B cell (primary cell): ENCODE results near the gene SLC12A6. TPM values are rescaled to one million over a fixed set of nuclear protein-coding genes. Genes with fewer than 3 reads are reported as not detected.
"Not testable (repeated sequence)": the region's sequence is repeated elsewhere in the genome, so short reads cannot be mapped to it uniquely, and the experiment has no call there.

ENCODE experiments used
- ATAC-seq: fragments of 200-7000 bp; cut with Tn5 transposase; one replicate; pipeline ENCODE4 v1.10.0; 2021; ENCODE audit warnings: low read depth, mild to moderate bottlenecking, moderate number of reproducible peaks, moderate library complexity
- CTCF ChIA-PET: fragments of 350-600 bp; sonication (Branson Sonifier 250); formaldehyde crosslinking; loops from one replicate; lab custom pipeline; 2021; ENCODE audit warnings: antibody characterized with exemption, inconsistent platforms; lab: Charles Lee
- POLR2A ChIA-PET: fragments of 350-600 bp; sonication (Branson Sonifier 250); formaldehyde crosslinking; loops from one replicate; lab custom pipeline; 2021; ENCODE audit warnings: antibody characterized with exemption; lab: Charles Lee
- DNase-seq: peaks from one replicate; pipeline ENCODE4 v3.0.0; 2013
- H2AFZ ChIP-seq: 2 replicates; pipeline ENCODE4 v1.6.1; 2012; ENCODE audit warnings: mild to moderate bottlenecking, low read depth, low read length; ENCODE audit not compliant: insufficient read depth, poor library complexity, severe bottlenecking
- H3K27ac ChIP-seq, 2 donors: 1 replicate in 1 of 2; 2 replicates in 1 of 2; pipeline ENCODE4 v1.5.1; 2012 to 2013; ENCODE audit warnings: low read length in 2 of 2, mild to moderate bottlenecking in 2 of 2, moderate library complexity in 1 of 2
- H3K27me3 ChIP-seq, 4 experiments: fragments of 200-600 bp in 1 of 4; sonication (generic) in 1 of 4; replicated peaks in 1 of 4; 1 replicate in 2 of 4; 2 replicates in 2 of 4; pipeline versions ENCODE4 v1.6.1 to v1.7.0; 2013 to 2016; ENCODE audit warnings: low read length in 3 of 4, mild to moderate bottlenecking in 2 of 4, mixed read lengths in 1 of 4, moderate library complexity in 1 of 4; ENCODE audit not compliant: insufficient read depth in 4 of 4, control insufficient read depth in 3 of 4; ENCODE audit errors: control extremely low read depth in 1 of 4
- H3K36me3 ChIP-seq, 2 experiments: replicated peaks in 1 of 2; 1 replicate in 1 of 2; 2 replicates in 1 of 2; pipeline versions ENCODE4 v1.6.1 to v1.7.1; 2013; ENCODE audit warnings: low read length in 1 of 2; ENCODE audit not compliant: insufficient read depth in 2 of 2, control insufficient read depth in 1 of 2; ENCODE audit errors: control extremely low read depth in 1 of 2, extremely low read depth in 1 of 2
- H3K4me1 ChIP-seq, 2 donors: fragments of 200-600 bp in 1 of 2; sonication (generic) in 1 of 2; 1 replicate in 1 of 2; 2 replicates in 1 of 2; pipeline versions ENCODE4 v1.5.1 to v1.6.1; 2013 to 2017; ENCODE audit warnings: low read length in 2 of 2; ENCODE audit not compliant: control insufficient read depth in 2 of 2, insufficient read depth in 2 of 2
- H3K4me2 ChIP-seq: replicated peaks from 2 replicates; pipeline ENCODE3; 2012; ENCODE audit warnings: mild to moderate bottlenecking, low read depth, low read length; ENCODE audit not compliant: poor library complexity, severe bottlenecking
- H3K4me3 ChIP-seq, 5 experiments: fragments of 200-600 bp in 1 of 5; sonication (generic) in 1 of 5; 1 replicate in 3 of 5; 2 replicates in 2 of 5; pipeline versions ENCODE4 v1.5.1 to v1.7.0; 2011 to 2016; ENCODE audit warnings: low read length in 4 of 5, mild to moderate bottlenecking in 4 of 5, low read depth in 2 of 5, control low read depth in 1 of 5, moderate library complexity in 1 of 5; ENCODE audit not compliant: insufficient read depth in 1 of 5; ENCODE audit errors: control extremely low read depth in 1 of 5, extremely low read depth in 1 of 5
- H3K79me2 ChIP-seq: fragments of 200-600 bp; sonication (generic); one replicate; pipeline ENCODE4 v1.6.0; 2016; ENCODE audit warnings: low read length; ENCODE audit not compliant: control insufficient read depth, insufficient read depth
- H3K9ac ChIP-seq: fragments of 200-600 bp; sonication (generic); 2 replicates; pipeline ENCODE4 v1.6.1; 2017; ENCODE audit warnings: mild to moderate bottlenecking, low read length, moderate library complexity
- H3K9me3 ChIP-seq, 3 donors: one replicate each; pipeline versions ENCODE4 v1.6.1 to v1.7.1; 2013; ENCODE audit warnings: low read length in 2 of 3; ENCODE audit not compliant: control insufficient read depth in 2 of 3, insufficient read depth in 1 of 3; ENCODE audit errors: control extremely low read depth in 1 of 3
- H4K20me1 ChIP-seq: 2 replicates; pipeline ENCODE4 v1.6.0; 2012; ENCODE audit warnings: mild to moderate bottlenecking, low read length; ENCODE audit not compliant: insufficient read depth, control insufficient read depth, poor library complexity, severe bottlenecking
- H3K27ac Mint-ChIP-seq: one replicate; pipeline ENCODE4 v1.8.0; 2021; ENCODE audit warnings: mixed read lengths
- H3K27me3 Mint-ChIP-seq: one replicate; pipeline ENCODE4 v1.8.0; 2021; ENCODE audit warnings: mixed read lengths
- H3K4me1 Mint-ChIP-seq: one replicate; pipeline ENCODE4 v1.8.0; 2021; ENCODE audit warnings: mixed read lengths
- H3K4me3 Mint-ChIP-seq: one replicate; pipeline ENCODE4 v1.8.0; 2021; ENCODE audit warnings: mixed read lengths
- H3K9me3 Mint-ChIP-seq: one replicate; pipeline ENCODE4 v1.8.0; 2022; ENCODE audit warnings: mixed read lengths; ENCODE audit not compliant: insufficient read depth
- EZH2 ChIP-seq: IDR thresholded peaks from 2 replicates; pipeline ENCODE4 v1.6.1; 2012; ENCODE audit warnings: borderline replicate concordance, low read depth, mild to moderate bottlenecking, moderate library complexity, low read length; ENCODE audit not compliant: insufficient read depth, poor library complexity, severe bottlenecking
- WGBS: methylation state at CpG from one replicate; pipeline ENCODE4 v1.1.5; 2013; ENCODE audit warnings: missing lambda C conversion rate; ENCODE audit not compliant: insufficient coverage; 5-methylcytosine and 5-hydroxymethylcytosine counted together
- intact Hi-C: fragments of 100-400 bp; cut with micrococcal nuclease; formaldehyde crosslinking; loops from one replicate; pipeline ENCODE4 v1.10.0; 2022
- polyA plus RNA-seq: library from polyadenylated mRNA; depleted of rRNA; stranded (reverse); fragments of >200 nt; gene quantifications from 2 replicates; pipeline ENCODE4 v1.2.3, GENCODE V29; 2012
- total RNA-seq, 2 donors: library from RNA; stranded (reverse); fragments of 120-200 nt in 1 of 2; gene quantifications; 1 replicate in 1 of 2; 2 replicates in 1 of 2; pipeline versions ENCODE4 v1.2.3 to v1.2.4, GENCODE V29; 2013 to 2022
- TF ChIP-seq, protein P1 (sequence below): fragments of 200-600 bp; IDR thresholded peaks from one replicate; pipeline ENCODE4 v1.8.0; 2022; ENCODE audit warnings: antibody characterized with exemption, mild to moderate bottlenecking

The SLC12A6 gene
- total and polyA plus RNA-seq, 2 donors (not counting 1 experiment from before 2014, with no cell fraction given): 75.8 to 141 TPM

GRCh38 chr15:34354286-34354685 is 16.7 kb upstream of the SLC12A6 start:
- no peak overlapping the region for H3K4me3 ChIP-seq
- DNase-seq (no peak), ATAC-seq (no peak)
- H3K9ac ChIP-seq: no peak overlapping the region
- no peaks in the 10 kb centered on the region for H4K20me1 ChIP-seq
- 100% methylated on average over 6 of the region's 7 CpGs for WGBS
- no peak overlapping the region for H3K4me2 ChIP-seq
- ChIA-PET CTCF (interaction anchor here (0.8 to 1.7 kb wide), 3 partner anchors 11 to 113 kb away, joined by 3 to 5 read pairs (median 5); partner anchors contain the start of genes NOP10 and NUTM1), POLR2A (no interaction called here)
- H3K9me3 Mint-ChIP-seq: no peaks in the 10 kb centered on the region
- H3K27me3 ChIP-seq: no peaks in the 10 kb centered on the region
- H3K27ac Mint-ChIP-seq: no peak overlapping the region
- no peak overlapping the region for H3K4me3 Mint-ChIP-seq
- no peaks in the 10 kb centered on the region for H3K4me1 Mint-ChIP-seq
- H3K9me3 ChIP-seq: no peaks in the 10 kb centered on the region
- intact Hi-C loops: no loop called here
- H3K27ac ChIP-seq: no peak overlapping the region
- H2AFZ ChIP-seq: no peak overlapping the region
- TF ChIP-seq EZH2: no peak
- TF ChIP-seq, protein P1, sequence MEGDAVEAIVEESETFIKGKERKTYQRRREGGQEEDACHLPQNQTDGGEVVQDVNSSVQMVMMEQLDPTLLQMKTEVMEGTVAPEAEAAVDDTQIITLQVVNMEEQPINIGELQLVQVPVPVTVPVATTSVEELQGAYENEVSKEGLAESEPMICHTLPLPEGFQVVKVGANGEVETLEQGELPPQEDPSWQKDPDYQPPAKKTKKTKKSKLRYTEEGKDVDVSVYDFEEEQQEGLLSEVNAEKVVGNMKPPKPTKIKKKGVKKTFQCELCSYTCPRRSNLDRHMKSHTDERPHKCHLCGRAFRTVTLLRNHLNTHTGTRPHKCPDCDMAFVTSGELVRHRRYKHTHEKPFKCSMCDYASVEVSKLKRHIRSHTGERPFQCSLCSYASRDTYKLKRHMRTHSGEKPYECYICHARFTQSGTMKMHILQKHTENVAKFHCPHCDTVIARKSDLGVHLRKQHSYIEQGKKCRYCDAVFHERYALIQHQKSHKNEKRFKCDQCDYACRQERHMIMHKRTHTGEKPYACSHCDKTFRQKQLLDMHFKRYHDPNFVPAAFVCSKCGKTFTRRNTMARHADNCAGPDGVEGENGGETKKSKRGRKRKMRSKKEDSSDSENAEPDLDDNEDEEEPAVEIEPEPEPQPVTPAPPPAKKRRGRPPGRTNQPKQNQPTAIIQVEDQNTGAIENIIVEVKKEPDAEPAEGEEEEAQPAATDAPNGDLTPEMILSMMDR: no peak
- H3K27me3 Mint-ChIP-seq: no peaks in the 10 kb centered on the region
- peaks cover 0 to 11% of the 10 kb centered on the region in 2 experiments for H3K36me3 ChIP-seq
- H3K79me2 ChIP-seq: no peaks in the 10 kb centered on the region
- no peaks in the 10 kb centered on the region for H3K4me1 ChIP-seq

DNA sequence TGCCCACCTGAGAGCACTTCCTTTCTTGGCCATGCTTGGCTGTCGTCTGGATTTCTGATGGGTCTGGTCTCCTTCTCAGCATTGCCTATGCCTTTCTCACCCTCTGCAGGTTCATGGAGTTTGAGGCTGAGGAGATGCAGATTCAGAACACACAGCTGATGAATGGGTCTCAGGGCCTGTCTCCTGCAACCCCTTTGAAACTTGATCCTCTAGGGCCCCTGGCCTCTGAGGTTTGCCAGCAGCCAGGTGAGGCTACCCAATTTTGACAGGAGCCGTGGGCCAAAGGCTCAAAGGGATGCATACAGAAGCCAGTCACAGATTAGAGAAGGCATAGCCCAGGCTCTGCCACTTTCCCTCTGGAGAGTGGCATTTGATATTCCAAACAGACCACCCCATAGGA is 16.0 kb upstream of the SLC12A6 start:
- Histone ChIP-seq H3K9me3 (no peaks in the 10 kb centered on the region), H3K4me1 (no peaks in the 10 kb centered on the region), H3K79me2 (no peaks in the 10 kb centered on the region), H3K9ac (no peak overlapping the region), H3K4me3 (no peak overlapping the region), H3K27me3 (no peaks in the 10 kb centered on the region), H4K20me1 (no peaks in the 10 kb centered on the region), H3K36me3 (peaks cover 0 to 8% of the 10 kb centered on the region in 2 experiments), H3K27ac (no peak overlapping the region), H3K4me2 (no peak overlapping the region), H2AFZ (no peak overlapping the region)
- Mint-ChIP-seq H3K27ac (no peak overlapping the region), H3K4me1 (no peaks in the 10 kb centered on the region), H3K9me3 (no peaks in the 10 kb centered on the region), H3K27me3 (no peaks in the 10 kb centered on the region), H3K4me3 (no peak overlapping the region)
- DNase-seq (no peak), ATAC-seq (no peak)
- WGBS: 95% methylated on average over 2 of the region's 2 CpGs
- POLR2A ChIA-PET: no interaction called here
- intact Hi-C loops: no loop called here
- CTCF ChIA-PET: interaction anchor here (1.2 to 1.7 kb wide), 2 partner anchors 14 kb away, joined by 5 read pairs; partner anchors contain the start of gene LPCAT4
- TF ChIP-seq, protein P1: no peak
- no peak for TF ChIP-seq EZH2

DNA sequence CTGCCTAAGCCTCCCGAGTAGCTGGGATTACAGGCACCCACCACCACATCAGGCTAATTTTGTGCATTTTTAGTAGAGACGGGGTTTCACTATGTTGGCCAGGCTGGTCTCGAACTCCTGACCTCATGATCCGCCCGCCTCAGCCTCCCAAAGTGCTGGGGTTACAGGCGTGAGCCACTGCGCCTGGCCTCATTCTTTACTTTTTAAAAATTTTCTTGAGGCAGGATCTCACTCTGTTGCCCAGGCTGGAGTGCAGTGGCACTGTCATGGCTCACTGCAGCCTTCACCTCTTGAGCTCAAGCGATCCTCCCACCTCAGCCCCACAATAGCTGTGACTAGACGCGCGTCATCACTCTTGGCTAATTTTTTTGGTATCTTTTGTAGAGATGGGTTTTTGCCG is 15.4 kb upstream of the SLC12A6 start:
- H3K36me3 ChIP-seq, H3K4me1 ChIP-seq, H4K20me1 ChIP-seq, H3K9me3 ChIP-seq, H3K27me3 ChIP-seq, H2AFZ ChIP-seq, intact Hi-C loops, H3K4me2 ChIP-seq, H3K4me1 Mint-ChIP-seq, H3K4me3 ChIP-seq, H3K27ac ChIP-seq, H3K9ac ChIP-seq, H3K79me2 ChIP-seq, H3K27ac Mint-ChIP-seq, H3K9me3 Mint-ChIP-seq, H3K27me3 Mint-ChIP-seq, H3K4me3 Mint-ChIP-seq, ATAC-seq, DNase-seq: not testable (repeated sequence)
- POLR2A ChIA-PET: interaction anchor here (0.7 kb wide), 1 partner anchor 143 kb away, joined by 6 read pairs; no protein-coding TSS in a partner anchor
- CTCF ChIA-PET: interaction anchor here (1.2 kb wide), 1 partner anchor 14 kb away, joined by 5 read pairs; the partner anchor contains the start of gene LPCAT4
- WGBS: 96% methylated on average over 5 of the region's 12 CpGs
